Naive thymus-derived CD4-positive, alpha-beta T cell (primary cell): ENCODE results near the gene SHISA8. TPM values are rescaled to one million over a fixed set of nuclear protein-coding genes. Genes with fewer than 3 reads are reported as not detected.

ENCODE experiments used
- ATAC-seq: fragments of 150-1000 bp; cut with Tn5 transposase; 2 replicates; pipeline ENCODE4 v1.10.0; 2021; ENCODE audit warnings: mild to moderate bottlenecking, moderate library complexity
- CTCF ChIA-PET: fragments of 350-600 bp; sonication (Branson Sonifier 250); formaldehyde crosslinking; loops from one replicate; lab custom pipeline; 2021; ENCODE audit warnings: antibody characterized with exemption; lab: Charles Lee
- POLR2A ChIA-PET: fragments of 350-600 bp; sonication (Branson Sonifier 250); formaldehyde crosslinking; loops from one replicate; lab custom pipeline; 2021; ENCODE audit warnings: antibody characterized with exemption, inconsistent platforms; lab: Charles Lee
- DNase-seq, 9 donors: peaks; one replicate each; pipeline versions ENCODE4 v3.0.0 to v3.0.0-alpha.2; 2020 to 2022; ENCODE audit warnings: mixed read lengths in 1 of 9
- H3K27ac ChIP-seq: one replicate; pipeline ENCODE4 v1.7.0; 2013; ENCODE audit warnings: mild to moderate bottlenecking, low read depth, low read length, moderate library complexity
- H3K27me3 ChIP-seq, 2 donors: one replicate each; pipeline ENCODE4 v1.7.0; 2013; ENCODE audit warnings: low read length in 2 of 2, mild to moderate bottlenecking in 2 of 2, moderate library complexity in 2 of 2; ENCODE audit not compliant: control insufficient read depth in 2 of 2, insufficient read depth in 2 of 2
- H3K36me3 ChIP-seq, 3 experiments: 1 replicate in 2 of 3; 2 replicates in 1 of 3; pipeline ENCODE4 v1.7.0; 2013; ENCODE audit warnings: low read length in 3 of 3, mild to moderate bottlenecking in 3 of 3, moderate library complexity in 1 of 3; ENCODE audit not compliant: insufficient read depth in 3 of 3, control insufficient read depth in 2 of 3
- H3K4me1 ChIP-seq, 2 donors: one replicate each; pipeline ENCODE4 v1.7.0; 2013; ENCODE audit warnings: low read length in 2 of 2, mild to moderate bottlenecking in 2 of 2, moderate library complexity in 1 of 2; ENCODE audit not compliant: control insufficient read depth in 2 of 2, insufficient read depth in 2 of 2
- H3K4me3 ChIP-seq: 2 replicates; pipeline ENCODE4 v1.7.0; 2013; ENCODE audit warnings: mild to moderate bottlenecking, low read length
- H3K9me3 ChIP-seq, 3 experiments: 1 replicate in 2 of 3; 2 replicates in 1 of 3; pipeline ENCODE4 v1.7.0; 2013; ENCODE audit warnings: low read length in 3 of 3; ENCODE audit not compliant: control insufficient read depth in 2 of 3
- H3K27ac Mint-ChIP-seq, 9 donors: one replicate each; pipeline ENCODE4 v1.8.0; 2020 to 2022; ENCODE audit warnings: mixed read lengths in 9 of 9, mild to moderate bottlenecking in 8 of 9, moderate library complexity in 5 of 9, inconsistent platforms in 2 of 9
- H3K27me3 Mint-ChIP-seq, 5 donors: one replicate each; pipeline ENCODE4 v1.8.0; 2021 to 2022; ENCODE audit warnings: mixed read lengths in 5 of 5, mild to moderate bottlenecking in 1 of 5
- H3K36me3 Mint-ChIP-seq, 5 donors: one replicate each; pipeline ENCODE4 v1.8.0; 2020 to 2022; ENCODE audit warnings: mixed read lengths in 5 of 5, mild to moderate bottlenecking in 3 of 5, inconsistent platforms in 1 of 5
- H3K4me1 Mint-ChIP-seq, 7 donors: one replicate each; pipeline ENCODE4 v1.8.0; 2020 to 2022; ENCODE audit warnings: mixed read lengths in 7 of 7, mild to moderate bottlenecking in 3 of 7, inconsistent platforms in 1 of 7
- H3K4me3 Mint-ChIP-seq, 10 donors: one replicate each; pipeline ENCODE4 v1.8.0; 2020 to 2022; ENCODE audit warnings: mild to moderate bottlenecking in 10 of 10, mixed read lengths in 10 of 10, moderate library complexity in 6 of 10, inconsistent platforms in 2 of 10
- H3K9me3 Mint-ChIP-seq, 11 donors: one replicate each; pipeline ENCODE4 v1.8.0; 2020 to 2022; ENCODE audit warnings: mixed read lengths in 11 of 11, mild to moderate bottlenecking in 4 of 11, inconsistent platforms in 1 of 11, moderate library complexity in 1 of 11
- intact Hi-C, 2 donors: fragments of 100-400 bp; cut with micrococcal nuclease; formaldehyde crosslinking; loops; one replicate each; pipeline ENCODE4 v1.15.1; 2023
- polyA plus RNA-seq, 2 donors: library from polyadenylated mRNA; unstranded; fragments of 300-500 nt; fragmentation: Illumina TruSeq; gene quantifications; one replicate each; pipeline ENCODE4 v1.2.3, GENCODE V29; 2021
- total RNA-seq, 6 experiments: library from RNA in 5 of 6; stranded (reverse) in 5 of 6; gene quantifications; 1 replicate in 5 of 6; 2 replicates in 1 of 6; pipeline ENCODE4 v1.2.3 and lab custom pipeline; 2021 to 2026

SHISA8 gene
- total and polyA plus RNA-seq, 7 experiments from 2014 or later: 0.34 to 0.58 (median 0.54) TPM; not detected in 4

GRCh38 chr22:41929418-41929810 lies 14.5 kb upstream of the SHISA8 start:
- CTCF ChIA-PET: no interaction called here
- peak overlapping the region in 1 of 9 donors; percentile 66 for H3K27ac Mint-ChIP-seq
- POLR2A ChIA-PET: interaction anchor here (0.9 to 4.3 kb wide), 2 partner anchors 8 to 10 kb away, joined by 3 to 58 read pairs; no protein-coding TSS in a partner anchor

GRCh38 chr22:41928593-41929417 lies 13.9 kb upstream of the SHISA8 start:
- Mint-ChIP-seq H3K4me3 (peak overlapping the region in 2 of 10 donors; percentile 34 to 81), H3K9me3 (peaks cover 0 to 2% (median 0%) of the 10 kb centered on the region in 11 donors), H3K27me3 (peaks cover 0 to 26% (median 5%) of the 10 kb centered on the region in 5 donors), H3K27ac (peak overlapping the region in 2 of 9 donors; percentile 51 to 66), H3K4me1 (peaks cover 4 to 20% (median 12%) of the 10 kb centered on the region in 7 donors), H3K36me3 (peaks cover 0 to 3% (median 0%) of the 10 kb centered on the region in 5 donors)
- Histone ChIP-seq H3K36me3 (no peaks in the 10 kb centered on the region), H3K27me3 (no peaks in the 10 kb centered on the region), H3K9me3 (no peaks in the 10 kb centered on the region), H3K4me1 (no peaks in the 10 kb centered on the region), H3K27ac (no peak overlapping the region), H3K4me3 (no peak overlapping the region)
- CTCF ChIA-PET: interaction anchor here (0.6 to 0.9 kb wide), 2 partner anchors 13 to 128 kb away, joined by 3 to 4 read pairs; no protein-coding TSS in a partner anchor
- intact Hi-C loops: no loop called here
- no peak for DNase-seq
- no peak for ATAC-seq
- POLR2A ChIA-PET: interaction anchor here (0.9 to 4.3 kb wide), 4 partner anchors 9 to 230 kb away, joined by 3 to 58 read pairs (median 3); partner anchors contain the start of gene MEI1

More at GRCh38 chr22:41929418-41929810, 14.5 kb upstream of the SHISA8 start:
- Mint-ChIP-seq H3K4me1 (peaks cover 4 to 20% (median 12%) of the 10 kb centered on the region in 7 donors), H3K4me3 (no peak overlapping the region), H3K9me3 (peaks cover 0 to 2% (median 0%) of the 10 kb centered on the region in 11 donors), H3K36me3 (peaks cover 0 to 3% (median 0%) of the 10 kb centered on the region in 5 donors), H3K27me3 (peaks cover 0 to 26% (median 5%) of the 10 kb centered on the region in 5 donors)
- no peak for ATAC-seq
- no peaks in the 10 kb centered on the region for H3K27me3 ChIP-seq
- H3K4me3 ChIP-seq: no peak overlapping the region
- intact Hi-C loops: no loop called here
- H3K9me3 ChIP-seq: no peaks in the 10 kb centered on the region
- no peaks in the 10 kb centered on the region for H3K36me3 ChIP-seq
- no peaks in the 10 kb centered on the region for H3K4me1 ChIP-seq
- H3K27ac ChIP-seq: no peak overlapping the region
- no peak for DNase-seq

GRCh38 chr22:41927813-41928212 lies 12.9 kb upstream of the SHISA8 start:
- Mint-ChIP-seq H3K27ac (peak overlapping the region in 4 of 9 donors; percentile 43 to 91 (median 73)), H3K36me3 (peaks cover 0 to 3% (median 0%) of the 10 kb centered on the region in 5 donors), H3K4me1 (peaks cover 4 to 20% (median 12%) of the 10 kb centered on the region in 7 donors), H3K4me3 (peak overlapping the region in 9 of 10 donors; percentile 6 to 81 (median 44)), H3K27me3 (peaks cover 0 to 26% (median 5%) of the 10 kb centered on the region in 5 donors), H3K9me3 (peaks cover 0 to 2% (median 0%) of the 10 kb centered on the region in 11 donors)
- POLR2A ChIA-PET: interaction anchor here (0.9 to 4.3 kb wide), 3 partner anchors 9 to 229 kb away, joined by 3 to 58 read pairs (median 3); partner anchors contain the start of gene MEI1
- ATAC-seq (no peak), DNase-seq (no peak)
- Histone ChIP-seq H3K36me3 (no peaks in the 10 kb centered on the region), H3K4me3 (no peak overlapping the region), H3K9me3 (no peaks in the 10 kb centered on the region), H3K4me1 (no peaks in the 10 kb centered on the region), H3K27me3 (no peaks in the 10 kb centered on the region), H3K27ac (no peak overlapping the region)
- intact Hi-C loops: loop anchor here in 1 of 2 donors (2.0 kb wide), 1 partner anchor 13 kb away; no protein-coding TSS in a partner anchor
- CTCF ChIA-PET: no interaction called here

GRCh38 chr22:41925783-41926460 lies 11.0 kb upstream of the SHISA8 start:
- Histone ChIP-seq H3K27ac (peak overlapping the region; percentile 8), H3K4me3 (peak overlapping the region; percentile 46), H3K9me3 (no peaks in the 10 kb centered on the region), H3K4me1 (no peaks in the 10 kb centered on the region), H3K36me3 (no peaks in the 10 kb centered on the region), H3K27me3 (no peaks in the 10 kb centered on the region)
- Mint-ChIP-seq H3K27me3 (peaks cover 0 to 26% (median 5%) of the 10 kb centered on the region in 5 donors), H3K4me1 (peaks cover 4 to 18% (median 12%) of the 10 kb centered on the region in 7 donors), H3K36me3 (peaks cover 0 to 2% (median 0%) of the 10 kb centered on the region in 5 donors), H3K4me3 (peak overlapping the region; percentile 67 to 86 (median 77)), H3K9me3 (peaks cover 0 to 2% (median 0%) of the 10 kb centered on the region in 11 donors), H3K27ac (peak overlapping the region in 7 of 9 donors; percentile 32 to 71 (median 62))
- intact Hi-C loops: loop anchor here (1.0 to 2.0 kb wide), 4 partner anchors 11 to 15 kb away; partner anchors contain the start of gene SHISA8 (in 1 of the 2)
- POLR2A ChIA-PET: interaction anchor here (0.5 to 4.3 kb wide), 13 partner anchors 10 to 754 kb away, joined by 3 to 58 read pairs (median 4); partner anchors contain the start of genes CCDC134, CENPM and SHISA8
- ATAC-seq (peak; percentile 89), DNase-seq (peak; percentile 52 to 88 (median 69))
- CTCF ChIA-PET: interaction anchor here (0.6 to 2.7 kb wide), 9 partner anchors 11 to 228 kb away, joined by 3 to 20 read pairs (median 4); no protein-coding TSS in a partner anchor

- Mint-ChIP-seq H3K36me3 (peaks cover 0 to 2% (median 0%) of the 10 kb centered on the region in 5 donors), H3K27me3 (peaks cover 0 to 26% (median 5%) of the 10 kb centered on the region in 5 donors), H3K4me1 (peaks cover 8 to 22% (median 17%) of the 10 kb centered on the region in 7 donors), H3K27ac (peak overlapping the region in 1 of 9 donors; percentile 37), H3K9me3 (peaks cover 0 to 2% (median 0%) of the 10 kb centered on the region in 11 donors), H3K4me3 (no peak overlapping the region)
- Histone ChIP-seq H3K27me3 (no peaks in the 10 kb centered on the region), H3K4me3 (no peak overlapping the region), H3K36me3 (no peaks in the 10 kb centered on the region), H3K9me3 (no peaks in the 10 kb centered on the region), H3K27ac (no peak overlapping the region), H3K4me1 (peaks cover 6% of the 10 kb centered on the region in 2 donors)
- intact Hi-C loops: loop anchor here in 1 of 2 donors (2.0 kb wide), 1 partner anchor 13 kb away; no protein-coding TSS in a partner anchor
- DNase-seq: no peak
- ChIA-PET POLR2A (interaction anchor here (0.9 to 1.2 kb wide), 2 partner anchors 17 to 92 kb away, joined by 3 read pairs; no protein-coding TSS in a partner anchor), CTCF (interaction anchor here (0.6 to 0.7 kb wide), 3 partner anchors 52 to 1998 kb away, joined by 3 to 5 read pairs (median 3); no protein-coding TSS in a partner anchor)
- no peak for ATAC-seq
Observed at GRCh38 chr22:41923595-41924276, 8.9 kb upstream of the SHISA8 start.
